HG03135 (cell line): Measurements from ENCODE around the gene ASTN1.

ENCODE experiments used
- ATAC-seq: cut with Tn5 transposase; IDR thresholded peaks from one replicate; pipeline ENCODE4 v1.9.1; 2021; ENCODE audit warnings: mild to moderate bottlenecking, moderate library complexity; ENCODE audit not compliant: unreplicated experiment

Gene ASTN1

GRCh38 chr1:176938375-176938774 is 226.1 kb downstream of the ASTN1 start:
- ATAC-seq: no peak

GRCh38 chr1:176934370-176934769 is 230.1 kb downstream of the ASTN1 start:
- ATAC-seq: no peak

- no peak for ATAC-seq
Observed at GRCh38 chr1:176932114-176933104, 232.1 kb downstream of the ASTN1 start.

- ATAC-seq: no peak
Observed at GRCh38 chr1:176931526-176931925, 233.0 kb downstream of the ASTN1 start.

- ATAC-seq: no peak
Observed at GRCh38 chr1:176926330-176927086, 238.0 kb downstream of the ASTN1 start.

GRCh38 chr1:176925223-176925622 is 239.3 kb downstream of the ASTN1 start:
- ATAC-seq: no peak

GRCh38 chr1:176923283-176923682 is 241.2 kb downstream of the ASTN1 start:
- no peak for ATAC-seq

- ATAC-seq: no peak
Observed at GRCh38 chr1:176919386-176920378, 244.8 kb downstream of the ASTN1 start.

- no peak for ATAC-seq
Observed at GRCh38 chr1:176905648-176906047, 258.9 kb downstream of the ASTN1 start.

- no peak for ATAC-seq
Observed at GRCh38 chr1:176904057-176904751, 260.3 kb downstream of the ASTN1 start.

GRCh38 chr1:176903474-176903873 is 261.0 kb downstream of the ASTN1 start:
- no peak for ATAC-seq

GRCh38 chr1:176899321-176899720 is 265.2 kb downstream of the ASTN1 start:
- ATAC-seq: no peak

GRCh38 chr1:176897350-176898236 is 266.9 kb downstream of the ASTN1 start:
- no peak for ATAC-seq

- no peak for ATAC-seq
Observed at GRCh38 chr1:176896216-176896615, 268.3 kb downstream of the ASTN1 start.

GRCh38 chr1:176894450-176894849 is 270.1 kb downstream of the ASTN1 start:
- no peak for ATAC-seq

GRCh38 chr1:176893625-176894352 is 270.7 kb downstream of the ASTN1 start:
- no peak for ATAC-seq

GRCh38 chr1:176888471-176889032 is 276.0 kb downstream of the ASTN1 start:
- ATAC-seq: no peak

- no peak for ATAC-seq
Observed at GRCh38 chr1:176885751-176886150, 278.8 kb downstream of the ASTN1 start.
